ENCODE measurements around the gene LRMDA. TPM values are rescaled to one million over a fixed set of nuclear protein-coding genes. Genes with fewer than 3 reads are reported as not detected.

LRMDA gene
- total and polyA plus RNA-seq, 3 experiments from 2014 or later, result not detected

DNA sequence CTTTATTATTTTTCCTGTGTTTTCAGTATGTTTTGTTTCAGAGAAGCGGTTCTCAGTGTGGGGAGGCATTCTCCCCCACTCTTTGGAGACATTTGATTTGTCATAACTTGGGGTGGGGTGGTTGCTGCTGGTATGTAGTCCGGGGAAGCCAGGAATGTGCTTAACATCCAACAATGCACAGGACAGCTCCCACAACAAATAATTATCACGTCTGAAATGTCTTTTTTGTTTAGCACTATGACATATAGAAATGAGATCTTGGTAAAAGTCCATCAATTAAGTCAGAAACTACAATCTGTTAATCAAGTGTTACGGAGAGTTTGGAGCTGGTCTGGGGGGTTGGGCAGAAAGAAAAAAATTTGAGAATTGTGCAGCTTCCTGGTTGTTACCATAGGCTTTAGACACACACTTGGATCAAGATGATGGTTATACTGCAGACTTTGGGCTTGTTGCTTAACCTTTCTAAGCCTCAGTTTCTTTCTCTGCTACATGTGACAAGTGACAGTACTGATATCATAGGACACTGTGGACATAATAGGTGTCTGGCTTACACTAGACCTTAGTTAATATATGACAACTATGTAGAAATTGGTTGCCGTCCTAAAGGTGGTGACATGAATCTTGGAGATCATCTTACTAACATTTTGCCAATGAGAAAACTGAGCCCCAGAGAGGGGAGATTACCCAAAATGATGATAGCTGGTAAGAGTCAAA lies 113.7 kb downstream of the LRMDA start:
- H3K27me3 ChIP-seq (ENCODE audit: insufficient read depth, low read length, poor library complexity, severe bottlenecking), result no peaks in the 10 kb centered on the region
- H3K27ac ChIP-seq (ENCODE audit: low read depth, low read length), result no peak overlapping the region
- no peaks in the 10 kb centered on the region for H3K4me1 Mint-ChIP-seq
- ChIA-PET CTCF (no interaction called here), POLR2A (no interaction called here)
- H3K4me3 Mint-ChIP-seq, result no peak overlapping the region
- no peaks in the 10 kb centered on the region for H3K4me1 ChIP-seq (ENCODE audit: insufficient read depth, low read length)
- H3K4me3 ChIP-seq (ENCODE audit: low read length), result no peak overlapping the region
- no peak overlapping the region for H3K27ac Mint-ChIP-seq
- H3K9me3 Mint-ChIP-seq, result no peaks in the 10 kb centered on the region
- peaks cover 5 to 30% of the 10 kb centered on the region in 2 donors for H3K27me3 Mint-ChIP-seq
- DNase-seq, result no peak
- H3K36me3 Mint-ChIP-seq, result no peaks in the 10 kb centered on the region
- no peaks in the 10 kb centered on the region for H3K9me3 ChIP-seq (ENCODE audit: low read length)
- H3K36me3 ChIP-seq (ENCODE audit: insufficient read depth, low read length), result no peaks in the 10 kb centered on the region

DNA sequence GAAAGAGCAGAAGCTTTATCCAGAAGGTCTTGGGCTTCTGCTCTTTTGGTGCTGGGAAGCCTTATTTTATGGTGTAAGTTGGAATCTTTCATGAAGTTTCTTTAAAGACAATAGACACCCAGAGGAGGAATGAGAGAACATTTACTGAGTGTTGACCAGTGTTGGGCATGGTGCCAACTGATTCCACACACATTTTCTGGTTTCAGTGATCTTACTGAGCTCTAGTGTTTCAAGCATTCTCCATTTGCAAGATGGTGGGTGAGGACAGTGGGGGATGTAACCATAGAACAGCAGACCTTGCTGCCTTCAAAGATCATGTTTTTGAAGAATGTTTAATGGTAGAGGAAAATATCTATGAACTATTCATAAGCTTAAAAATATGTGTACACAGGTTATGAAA lies 114.6 kb downstream of the LRMDA start:
- Histone ChIP-seq H3K36me3 (ENCODE audit: insufficient read depth, low read length) (no peaks in the 10 kb centered on the region), H3K9me3 (ENCODE audit: low read length) (no peaks in the 10 kb centered on the region), H3K27ac (ENCODE audit: low read depth, low read length) (no peak overlapping the region), H3K4me1 (ENCODE audit: insufficient read depth, low read length) (no peaks in the 10 kb centered on the region), H3K27me3 (ENCODE audit: insufficient read depth, low read length, poor library complexity, severe bottlenecking) (no peaks in the 10 kb centered on the region), H3K4me3 (ENCODE audit: low read length) (no peak overlapping the region)
- H3K9me3 Mint-ChIP-seq, result no peaks in the 10 kb centered on the region
- H3K4me3 Mint-ChIP-seq, result no peak overlapping the region
- H3K27me3 Mint-ChIP-seq, result peaks cover 5 to 26% of the 10 kb centered on the region in 2 donors
- CTCF ChIA-PET, result no interaction called here
- no peaks in the 10 kb centered on the region for H3K4me1 Mint-ChIP-seq
- H3K27ac Mint-ChIP-seq, result no peak overlapping the region
- POLR2A ChIA-PET, result no interaction called here
- H3K36me3 Mint-ChIP-seq, result no peaks in the 10 kb centered on the region
- DNase-seq, result no peak

DNA sequence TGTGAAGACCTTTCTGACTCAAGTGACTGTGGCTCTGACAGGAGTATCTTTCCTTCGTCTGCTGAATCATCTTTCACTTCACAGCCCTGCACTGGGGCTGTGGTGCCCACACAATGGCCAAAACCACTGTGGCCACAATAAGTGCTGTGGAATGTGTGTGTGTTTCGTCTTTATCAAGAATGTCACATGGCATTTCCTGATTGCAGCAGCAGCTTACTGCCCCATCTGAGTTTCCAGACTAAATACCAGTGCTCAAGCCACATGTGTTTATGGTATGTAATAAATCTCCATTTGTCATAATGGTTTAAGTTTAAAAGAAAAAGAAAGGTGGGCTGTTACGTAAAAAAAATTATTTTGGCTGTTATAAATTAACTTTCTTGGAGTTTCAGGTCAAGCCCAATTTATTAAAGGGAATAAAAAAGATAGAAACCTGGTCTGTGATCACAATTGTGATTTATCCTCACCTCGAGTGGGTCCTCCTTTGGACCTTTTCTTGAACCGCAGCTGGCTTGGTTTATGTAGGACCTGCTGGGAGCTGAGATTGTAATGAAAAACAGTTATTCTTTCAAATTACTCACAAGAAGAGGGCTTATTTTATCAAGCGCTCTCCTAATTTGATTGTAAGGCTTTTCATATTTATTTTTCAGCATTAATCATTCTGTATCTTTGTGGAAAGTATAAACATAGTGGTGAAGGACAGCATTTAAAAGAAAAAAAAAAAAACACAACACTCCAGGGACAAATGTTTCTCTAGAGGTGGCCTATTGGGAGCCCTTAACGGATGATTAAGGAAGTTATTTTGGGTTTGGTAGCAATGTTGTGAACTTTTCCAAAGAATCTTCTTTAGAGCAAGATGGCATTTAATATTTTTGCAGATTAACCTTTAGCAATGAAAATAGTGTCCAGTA lies 116.2 kb downstream of the LRMDA start:
- peaks cover 9 to 20% of the 10 kb centered on the region in 2 donors for H3K27me3 Mint-ChIP-seq
- H3K27me3 ChIP-seq (ENCODE audit: insufficient read depth, low read length, poor library complexity, severe bottlenecking), result no peaks in the 10 kb centered on the region
- no peak overlapping the region for H3K27ac Mint-ChIP-seq
- no peaks in the 10 kb centered on the region for H3K4me1 Mint-ChIP-seq
- H3K4me3 ChIP-seq (ENCODE audit: low read length), result no peak overlapping the region
- peaks cover 2 to 6% (median 4%) of the 10 kb centered on the region in 5 donors for H3K9me3 Mint-ChIP-seq
- H3K36me3 ChIP-seq (ENCODE audit: insufficient read depth, low read length), result no peaks in the 10 kb centered on the region
- H3K4me3 Mint-ChIP-seq, result no peak overlapping the region
- H3K27ac ChIP-seq (ENCODE audit: low read depth, low read length), result no peak overlapping the region
- H3K36me3 Mint-ChIP-seq, result no peaks in the 10 kb centered on the region
- DNase-seq, result no peak
- POLR2A ChIA-PET, result no interaction called here
- H3K4me1 ChIP-seq (ENCODE audit: insufficient read depth, low read length), result no peaks in the 10 kb centered on the region
- no peaks in the 10 kb centered on the region for H3K9me3 ChIP-seq (ENCODE audit: low read length)
- CTCF ChIA-PET, result no interaction called here

DNA sequence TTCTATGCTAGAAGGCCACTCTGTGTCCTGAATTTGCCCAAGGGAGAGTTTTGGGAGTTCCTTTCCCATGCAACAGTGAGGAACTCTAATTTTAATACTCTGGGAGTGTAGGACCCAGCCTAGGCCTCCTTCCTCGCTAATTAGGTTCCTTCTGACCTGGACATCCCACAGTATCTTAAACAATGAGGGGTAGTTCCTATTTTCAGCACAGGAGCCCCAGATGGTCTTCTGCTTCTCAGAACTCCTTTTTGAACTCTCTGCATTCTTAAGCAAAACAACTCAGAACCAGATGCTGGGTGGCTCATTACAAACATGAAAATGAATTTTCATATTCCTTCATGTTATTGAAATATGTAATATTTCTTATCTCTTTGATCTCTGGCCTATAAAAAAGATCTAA lies 116.9 kb downstream of the LRMDA start:
- H3K4me1 Mint-ChIP-seq, result no peaks in the 10 kb centered on the region
- no peak overlapping the region for H3K4me3 Mint-ChIP-seq
- H3K4me1 ChIP-seq (ENCODE audit: insufficient read depth, low read length), result no peaks in the 10 kb centered on the region
- H3K27me3 ChIP-seq (ENCODE audit: insufficient read depth, low read length, poor library complexity, severe bottlenecking), result no peaks in the 10 kb centered on the region
- no peak overlapping the region for H3K4me3 ChIP-seq (ENCODE audit: low read length)
- H3K9me3 Mint-ChIP-seq, result peaks cover 2 to 9% (median 7%) of the 10 kb centered on the region in 5 donors
- H3K36me3 Mint-ChIP-seq, result no peaks in the 10 kb centered on the region
- peaks cover 11 to 20% of the 10 kb centered on the region in 2 donors for H3K27me3 Mint-ChIP-seq
- ChIA-PET POLR2A (no interaction called here), CTCF (no interaction called here)
- H3K27ac ChIP-seq (ENCODE audit: low read depth, low read length), result no peak overlapping the region
- no peaks in the 10 kb centered on the region for H3K36me3 ChIP-seq (ENCODE audit: insufficient read depth, low read length)
- DNase-seq, result no peak
- no peaks in the 10 kb centered on the region for H3K9me3 ChIP-seq (ENCODE audit: low read length)
- H3K27ac Mint-ChIP-seq, result no peak overlapping the region

DNA sequence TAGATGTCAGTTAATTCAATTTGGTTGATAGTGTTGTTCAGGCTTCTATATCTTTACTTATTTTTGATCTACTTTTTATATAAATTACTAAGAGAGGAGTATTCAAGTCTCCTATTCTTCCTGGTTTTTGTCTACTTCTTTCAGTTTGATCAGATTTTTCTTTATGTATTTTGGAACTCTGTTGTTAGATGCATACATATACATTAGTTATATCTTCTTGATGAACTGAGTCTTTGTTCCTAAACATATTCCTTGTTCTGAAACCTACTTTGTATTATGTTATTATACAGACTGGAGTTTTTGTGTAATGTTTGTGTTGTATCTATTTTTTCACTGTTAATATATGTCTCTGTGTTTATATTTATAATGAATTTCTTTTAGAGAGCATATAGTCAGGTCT lies 118.8 kb downstream of the LRMDA start:
- Histone ChIP-seq H3K9me3 (ENCODE audit: low read length) (no peaks in the 10 kb centered on the region), H3K27me3 (ENCODE audit: insufficient read depth, low read length, poor library complexity, severe bottlenecking) (no peaks in the 10 kb centered on the region), H3K4me3 (ENCODE audit: low read length) (no peak overlapping the region), H3K27ac (ENCODE audit: low read depth, low read length) (no peak overlapping the region), H3K4me1 (ENCODE audit: insufficient read depth, low read length) (no peaks in the 10 kb centered on the region), H3K36me3 (ENCODE audit: insufficient read depth, low read length) (no peaks in the 10 kb centered on the region)
- H3K36me3 Mint-ChIP-seq, result no peaks in the 10 kb centered on the region
- POLR2A ChIA-PET, result no interaction called here
- peaks cover 2 to 9% (median 7%) of the 10 kb centered on the region in 5 donors for H3K9me3 Mint-ChIP-seq
- DNase-seq, result no peak
- H3K27me3 Mint-ChIP-seq, result peaks cover 11 to 13% of the 10 kb centered on the region in 2 donors
- H3K4me3 Mint-ChIP-seq, result no peak overlapping the region
- no peaks in the 10 kb centered on the region for H3K4me1 Mint-ChIP-seq
- CTCF ChIA-PET, result no interaction called here
- no peak overlapping the region for H3K27ac Mint-ChIP-seq

DNA sequence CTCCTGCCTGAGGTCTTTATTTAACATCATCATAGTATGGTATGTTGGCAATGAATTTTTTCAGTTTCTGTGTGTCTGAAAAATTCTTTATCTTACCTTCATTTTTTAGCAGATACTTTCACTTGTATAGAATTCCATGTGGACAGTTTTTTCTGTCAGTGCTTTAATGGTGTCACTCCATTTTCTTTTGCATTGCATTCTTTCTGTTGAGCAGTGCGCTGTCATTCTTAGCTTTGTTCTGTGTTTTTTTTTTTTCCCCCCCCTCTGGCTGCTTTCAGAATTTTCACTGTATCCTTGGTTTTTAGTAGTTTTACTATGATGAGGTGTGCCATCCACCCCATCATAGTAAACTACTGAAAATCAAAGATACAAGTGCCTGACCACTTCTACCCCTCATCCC lies 120.7 kb downstream of the LRMDA start:
- Histone ChIP-seq H3K4me1 (ENCODE audit: insufficient read depth, low read length) (no peaks in the 10 kb centered on the region), H3K36me3 (ENCODE audit: insufficient read depth, low read length) (no peaks in the 10 kb centered on the region), H3K9me3 (ENCODE audit: low read length) (no peaks in the 10 kb centered on the region), H3K4me3 (ENCODE audit: low read length) (no peak overlapping the region), H3K27me3 (ENCODE audit: insufficient read depth, low read length, poor library complexity, severe bottlenecking) (no peaks in the 10 kb centered on the region), H3K27ac (ENCODE audit: low read depth, low read length) (no peak overlapping the region)
- H3K36me3 Mint-ChIP-seq, result no peaks in the 10 kb centered on the region
- ChIA-PET CTCF (no interaction called here), POLR2A (no interaction called here)
- no peak overlapping the region for H3K4me3 Mint-ChIP-seq
- H3K27ac Mint-ChIP-seq, result no peak overlapping the region
- H3K4me1 Mint-ChIP-seq, result no peaks in the 10 kb centered on the region
- no peak for DNase-seq
- H3K9me3 Mint-ChIP-seq, result peaks cover 2 to 14% (median 7%) of the 10 kb centered on the region in 5 donors
- H3K27me3 Mint-ChIP-seq, result peaks cover 5 to 11% of the 10 kb centered on the region in 2 donors

DNA sequence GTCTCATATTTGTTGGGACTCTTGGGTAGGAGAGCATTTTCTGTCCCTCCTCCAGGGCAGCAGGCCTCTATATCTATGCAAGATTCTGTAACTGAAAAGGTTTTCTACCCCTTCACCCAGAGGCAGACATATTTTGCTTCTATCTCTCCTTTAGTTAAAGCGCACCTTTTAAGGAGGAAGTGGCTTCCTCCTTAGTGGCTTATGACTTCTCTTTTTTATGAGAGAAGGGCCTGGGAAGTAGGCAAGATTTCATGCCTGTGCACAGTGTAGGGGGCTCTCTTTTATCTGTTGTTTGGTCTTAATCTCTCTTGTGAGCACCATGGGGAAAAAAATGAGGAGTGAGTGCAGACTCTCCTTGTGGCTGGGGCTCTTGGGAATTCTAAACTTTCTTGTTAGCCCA lies 122.1 kb downstream of the LRMDA start:
- H3K4me3 ChIP-seq (ENCODE audit: low read length), result no peak overlapping the region
- no peaks in the 10 kb centered on the region for H3K27me3 ChIP-seq (ENCODE audit: insufficient read depth, low read length, poor library complexity, severe bottlenecking)
- no peaks in the 10 kb centered on the region for H3K36me3 ChIP-seq (ENCODE audit: insufficient read depth, low read length)
- Mint-ChIP-seq H3K4me3 (no peak overlapping the region), H3K9me3 (peaks cover 2 to 14% (median 7%) of the 10 kb centered on the region in 5 donors), H3K4me1 (no peaks in the 10 kb centered on the region), H3K27me3 (peaks cover 0 to 8% of the 10 kb centered on the region in 2 donors), H3K27ac (no peak overlapping the region), H3K36me3 (no peaks in the 10 kb centered on the region)
- H3K27ac ChIP-seq (ENCODE audit: low read depth, low read length), result no peak overlapping the region
- CTCF ChIA-PET, result no interaction called here
- DNase-seq, result no peak
- H3K4me1 ChIP-seq (ENCODE audit: insufficient read depth, low read length), result no peaks in the 10 kb centered on the region
- no peaks in the 10 kb centered on the region for H3K9me3 ChIP-seq (ENCODE audit: low read length)
- POLR2A ChIA-PET, result no interaction called here

DNA sequence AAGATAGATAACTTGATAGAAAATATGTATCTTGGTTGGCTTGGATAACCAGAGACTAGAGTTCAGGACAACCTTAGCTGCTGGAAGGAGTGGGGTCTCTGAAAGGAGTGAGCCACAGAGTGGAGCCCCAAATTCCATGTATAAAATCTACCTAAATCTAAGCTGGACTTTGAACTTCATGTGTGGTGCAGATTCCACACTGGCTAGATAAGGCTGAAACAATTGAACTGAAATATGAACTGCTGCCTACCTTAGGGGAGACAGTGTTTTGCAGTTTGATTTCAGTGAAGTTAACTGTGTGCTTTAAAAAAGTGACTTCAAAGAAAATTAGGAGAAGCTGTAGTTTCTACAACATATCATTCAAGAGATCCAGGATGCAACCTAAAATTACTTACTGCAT lies 123.9 kb downstream of the LRMDA start:
- no peak overlapping the region for H3K27ac ChIP-seq (ENCODE audit: low read depth, low read length)
- CTCF ChIA-PET, result no interaction called here

More for the DNA sequence above, 123.9 kb downstream of the LRMDA start:
- Mint-ChIP-seq H3K27ac (no peak overlapping the region), H3K27me3 (peaks cover 0 to 8% of the 10 kb centered on the region in 2 donors), H3K9me3 (peaks cover 2 to 14% (median 7%) of the 10 kb centered on the region in 5 donors), H3K4me1 (no peaks in the 10 kb centered on the region), H3K4me3 (no peak overlapping the region), H3K36me3 (no peaks in the 10 kb centered on the region)
- POLR2A ChIA-PET, result no interaction called here
- Histone ChIP-seq H3K4me1 (ENCODE audit: insufficient read depth, low read length) (no peaks in the 10 kb centered on the region), H3K27me3 (ENCODE audit: insufficient read depth, low read length, poor library complexity, severe bottlenecking) (no peaks in the 10 kb centered on the region), H3K9me3 (ENCODE audit: low read length) (no peaks in the 10 kb centered on the region), H3K36me3 (ENCODE audit: insufficient read depth, low read length) (no peaks in the 10 kb centered on the region), H3K4me3 (ENCODE audit: low read length) (no peak overlapping the region)
- DNase-seq, result no peak

Measured in CD8-positive, alpha-beta memory T cell (primary cell).